Testis (tissue), 3 donors: ENCODE results near the gene SMAD4. TPM values are rescaled to one million over a fixed set of nuclear protein-coding genes. Genes with fewer than 3 reads are reported as not detected.

Source experiments
- DNase-seq: peaks from one replicate; pipeline ENCODE4 v3.0.0-alpha.2; 2019
- H3K27ac ChIP-seq, 2 donors: fragments of 200-600 bp; sonication (generic); one replicate each; pipeline ENCODE4 v1.5.1; 2019
- H3K27me3 ChIP-seq: fragments of 200-600 bp; sonication (generic); one replicate; pipeline ENCODE4 v1.5.1; 2019
- H3K36me3 ChIP-seq: fragments of 200-600 bp; sonication (generic); one replicate; pipeline ENCODE4 v1.5.1; 2017; ENCODE audit warnings: low read depth; ENCODE audit errors: missing control alignments
- H3K4me1 ChIP-seq: fragments of 200-600 bp; sonication (generic); one replicate; pipeline ENCODE4 v1.5.1; 2019
- H3K4me3 ChIP-seq, 2 donors: fragments of 200-600 bp; sonication (generic); one replicate each; pipeline ENCODE4 v1.5.1; 2017 to 2019
- H3K9me3 ChIP-seq: fragments of 200-600 bp; sonication (generic); one replicate; pipeline ENCODE4 v1.5.1; 2017
- POLR2A ChIP-seq: fragments of 450-650 bp; IDR thresholded peaks from one replicate; pipeline ENCODE4 v1.6.1; 2017; ENCODE audit warnings: antibody characterized with exemption, mild to moderate bottlenecking, moderate library complexity
- WGBS, 2 donors: methylation state at CpG; one replicate each; pipeline ENCODE4 v1.1.5; 2018; 5-methylcytosine and 5-hydroxymethylcytosine counted together
- intact Hi-C: fragments of 100-400 bp; cut with DNase I; formaldehyde crosslinking; loops from one replicate; pipeline ENCODE4 v1.15.1; 2023; ENCODE audit warnings: low total_unique reads
- polyA plus RNA-seq: library from polyadenylated mRNA; stranded (reverse); fragments of 350-450 nt; fragmentation: Illumina TruSeq; extraction: RNeasy Lipid Tissue Mini Kit (QIAGEN cat#74804); gene quantifications from one replicate; pipeline ENCODE4 v1.2.3, GENCODE V29; 2014; ENCODE audit warnings: low read depth, low replicate concordance; ENCODE audit not compliant: insufficient read depth
- total RNA-seq, 2 donors: library from RNA; depleted of rRNA; stranded (reverse); fragments of >200 nt; gene quantifications; one replicate each; pipeline ENCODE4 v1.2.3, GENCODE V29; 2016
- TF ChIP-seq, protein P1 (sequence below), 3 experiments: fragments of 450-650 bp in 2 of 3; fragments of 200-600 bp in 1 of 3; sonication (generic) in 1 of 3; IDR thresholded peaks; one replicate each; pipeline ENCODE4 v1.5.1; 2016 to 2019; ENCODE audit warnings: antibody characterized with exemption in 3 of 3, mild to moderate bottlenecking in 2 of 3, moderate library complexity in 1 of 3

Gene SMAD4
- total and polyA plus RNA-seq, 3 donors from 2014 or later: 91.0 to 270 (median 198) TPM

DNA sequence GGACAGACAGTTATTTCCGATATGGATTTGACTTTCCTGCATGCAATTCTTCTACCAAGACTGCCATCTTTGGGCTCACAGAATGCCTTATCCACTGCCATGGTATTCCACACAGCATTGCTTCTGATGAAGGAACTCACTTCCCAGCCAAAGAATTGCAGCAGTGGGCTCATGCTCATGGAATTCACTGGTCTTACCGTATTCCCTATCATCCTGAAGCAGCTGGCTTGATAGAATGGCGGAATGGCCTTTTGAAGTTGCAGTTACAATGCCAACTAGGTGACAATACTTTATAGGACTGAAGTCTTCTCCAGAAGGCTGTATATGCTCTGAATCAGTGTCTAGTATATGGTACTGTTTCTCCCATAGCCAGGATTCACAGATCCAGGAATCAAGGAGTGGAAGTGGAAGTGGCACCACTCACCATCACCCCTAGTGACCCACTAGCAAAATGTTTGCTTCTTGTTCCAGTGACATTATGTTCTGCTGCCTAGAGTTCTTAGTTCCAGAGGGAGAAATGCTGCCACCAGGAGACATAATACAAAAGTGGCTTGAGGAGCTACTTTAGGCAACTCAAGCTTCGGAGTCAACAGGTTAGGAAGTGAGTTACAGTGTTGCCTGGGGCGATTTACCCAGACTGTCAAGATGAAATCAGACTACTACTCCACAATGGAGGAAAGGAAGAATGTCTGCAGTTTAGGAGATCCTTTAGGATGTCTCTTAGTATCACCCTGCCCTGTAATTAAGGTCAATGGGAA lies 23.8 kb upstream of the SMAD4 start:
- H3K36me3 ChIP-seq: no peaks in the 10 kb centered on the region
- H3K9me3 ChIP-seq: no peaks in the 10 kb centered on the region
- intact Hi-C loops: no loop called here
- H3K27ac ChIP-seq: no peak overlapping the region
- no peak overlapping the region for H3K4me3 ChIP-seq
- no peaks in the 10 kb centered on the region for H3K4me1 ChIP-seq
- H3K27me3 ChIP-seq: no peaks in the 10 kb centered on the region
- no peak for DNase-seq
- no peak for TF ChIP-seq POLR2A
- TF ChIP-seq, protein P1, sequence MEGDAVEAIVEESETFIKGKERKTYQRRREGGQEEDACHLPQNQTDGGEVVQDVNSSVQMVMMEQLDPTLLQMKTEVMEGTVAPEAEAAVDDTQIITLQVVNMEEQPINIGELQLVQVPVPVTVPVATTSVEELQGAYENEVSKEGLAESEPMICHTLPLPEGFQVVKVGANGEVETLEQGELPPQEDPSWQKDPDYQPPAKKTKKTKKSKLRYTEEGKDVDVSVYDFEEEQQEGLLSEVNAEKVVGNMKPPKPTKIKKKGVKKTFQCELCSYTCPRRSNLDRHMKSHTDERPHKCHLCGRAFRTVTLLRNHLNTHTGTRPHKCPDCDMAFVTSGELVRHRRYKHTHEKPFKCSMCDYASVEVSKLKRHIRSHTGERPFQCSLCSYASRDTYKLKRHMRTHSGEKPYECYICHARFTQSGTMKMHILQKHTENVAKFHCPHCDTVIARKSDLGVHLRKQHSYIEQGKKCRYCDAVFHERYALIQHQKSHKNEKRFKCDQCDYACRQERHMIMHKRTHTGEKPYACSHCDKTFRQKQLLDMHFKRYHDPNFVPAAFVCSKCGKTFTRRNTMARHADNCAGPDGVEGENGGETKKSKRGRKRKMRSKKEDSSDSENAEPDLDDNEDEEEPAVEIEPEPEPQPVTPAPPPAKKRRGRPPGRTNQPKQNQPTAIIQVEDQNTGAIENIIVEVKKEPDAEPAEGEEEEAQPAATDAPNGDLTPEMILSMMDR (IDR thresholded peaks at IDR 0.05): no peak
- WGBS, 2 donors: 81 to 83% methylated on average over 5 of the region's 5 CpGs

DNA sequence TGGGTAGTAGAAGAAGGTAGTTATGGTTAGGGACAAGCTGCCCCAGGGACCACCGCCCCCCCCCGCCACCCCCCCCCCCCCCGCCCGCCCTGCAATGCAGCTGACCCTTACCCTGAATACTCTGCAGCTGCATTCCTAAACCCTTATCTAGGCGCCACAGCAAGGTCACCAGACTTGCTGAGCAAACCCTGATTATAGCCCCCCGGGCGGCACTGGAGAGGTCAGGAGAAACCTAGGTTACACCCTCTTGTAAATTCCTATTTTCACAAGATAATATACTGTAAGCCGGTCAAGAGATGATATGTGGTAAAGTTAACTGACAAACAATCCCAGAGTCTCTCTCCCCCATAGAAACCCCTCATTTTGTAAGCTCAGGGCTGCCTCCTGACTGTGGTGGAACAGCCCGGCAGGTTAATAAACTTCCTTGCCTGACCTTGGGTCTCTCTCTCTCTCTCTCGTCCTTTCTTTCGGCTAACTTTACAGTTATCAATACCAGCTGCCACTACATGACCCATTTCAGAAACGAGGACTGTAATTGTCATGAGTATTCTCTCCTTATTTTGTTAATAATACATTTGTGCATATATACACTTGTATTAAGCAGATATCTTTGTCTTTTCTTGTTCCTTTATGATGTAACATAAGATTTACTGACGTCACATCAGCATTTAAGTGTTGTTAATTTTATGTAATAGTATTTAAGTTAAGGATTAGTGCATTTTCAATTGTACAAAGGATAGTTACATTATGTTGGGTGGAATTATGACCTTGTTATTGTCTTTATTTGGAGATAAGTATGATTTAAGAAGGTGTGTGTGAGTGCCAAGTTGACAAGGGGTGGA lies 22.8 kb upstream of the SMAD4 start:
- WGBS, 2 donors: 52 to 60% methylated on average over 13 of the region's 13 CpGs
- no peak overlapping the region for H3K4me3 ChIP-seq
- no peak overlapping the region for H3K27ac ChIP-seq
- TF ChIP-seq POLR2A: no peak
- TF ChIP-seq, protein P1 (IDR thresholded peaks at IDR 0.05): no peak
- no peak for DNase-seq
- H3K9me3 ChIP-seq: no peaks in the 10 kb centered on the region
- H3K36me3 ChIP-seq: no peaks in the 10 kb centered on the region
- intact Hi-C loops: no loop called here
- H3K4me1 ChIP-seq: no peaks in the 10 kb centered on the region
- no peaks in the 10 kb centered on the region for H3K27me3 ChIP-seq

DNA sequence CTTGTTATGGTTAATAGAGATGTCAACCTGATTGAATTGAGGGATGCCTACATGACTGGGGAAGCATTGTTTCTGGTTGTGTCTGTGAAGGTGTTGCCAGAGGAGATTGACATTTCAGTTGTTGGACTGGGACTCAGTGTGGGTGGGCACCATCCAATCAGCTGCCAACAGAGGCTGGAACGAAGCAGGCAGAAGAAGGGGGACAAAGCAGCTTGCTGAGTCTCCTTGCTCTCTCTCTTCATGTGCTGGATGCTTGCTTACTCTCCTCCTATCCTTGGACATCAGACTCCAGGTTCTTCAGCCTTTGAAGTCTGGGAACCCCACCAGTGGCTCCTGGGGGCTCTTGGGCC lies 22.2 kb upstream of the SMAD4 start:
- H3K9me3 ChIP-seq: no peaks in the 10 kb centered on the region
- no peaks in the 10 kb centered on the region for H3K36me3 ChIP-seq
- H3K4me1 ChIP-seq: no peaks in the 10 kb centered on the region
- no peaks in the 10 kb centered on the region for H3K27me3 ChIP-seq
- no peak for DNase-seq
- 58 to 71% methylated on average over 1 of the region's 1 CpG for WGBS, 2 donors
- no peak for TF ChIP-seq POLR2A
- TF ChIP-seq, protein P1 (IDR thresholded peaks at IDR 0.05): no peak
- H3K4me3 ChIP-seq: no peak overlapping the region
- intact Hi-C loops: no loop called here
- no peak overlapping the region for H3K27ac ChIP-seq

DNA sequence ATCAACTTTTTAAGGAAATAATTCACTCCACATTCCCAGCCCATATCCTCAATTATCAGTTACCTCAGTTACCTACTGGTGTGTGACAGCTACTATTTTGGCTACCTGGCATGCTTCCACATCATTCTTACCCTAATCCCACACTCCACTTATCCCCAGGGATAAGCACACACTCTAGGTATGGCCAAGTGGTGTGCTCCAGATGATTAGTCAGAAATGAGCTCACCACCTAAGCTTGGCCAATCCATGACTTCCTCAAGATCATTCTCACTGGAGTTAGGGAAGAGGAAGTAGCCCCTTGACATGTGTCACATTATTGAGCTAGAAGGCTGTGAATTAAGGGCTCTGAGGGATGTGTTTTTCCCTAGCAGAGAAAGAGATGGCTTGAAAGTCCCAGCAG lies 20.9 kb upstream of the SMAD4 start:
- TF ChIP-seq, protein P1 (IDR thresholded peaks at IDR 0.05): no peak
- TF ChIP-seq POLR2A: no peak

More for the DNA sequence above, 20.9 kb upstream of the SMAD4 start:
- Histone ChIP-seq H3K4me3 (no peak overlapping the region), H3K27ac (no peak overlapping the region), H3K36me3 (no peaks in the 10 kb centered on the region), H3K9me3 (no peaks in the 10 kb centered on the region), H3K4me1 (no peaks in the 10 kb centered on the region), H3K27me3 (no peaks in the 10 kb centered on the region)
- intact Hi-C loops: no loop called here
- no peak for DNase-seq
